ENCODE results near the gene SLC7A7.
"Not testable (repeated sequence)": the region's sequence is repeated elsewhere in the genome, so short reads cannot be mapped to it uniquely, and the experiment has no call there.

Gene SLC7A7

GRCh38 chr14:22814941-22815713 is at the start of gene SLC7A7:
Gene SLC7A7 (minus strand): TSS chr14:22815435. CDS start chr14:22813398, 2,037 bp downstream.
- FAIRE-seq: no peak

- FAIRE-seq: no peak
Observed at GRCh38 chr14:22864979-22865378, 49.7 kb upstream of the SLC7A7 start.

DNA sequence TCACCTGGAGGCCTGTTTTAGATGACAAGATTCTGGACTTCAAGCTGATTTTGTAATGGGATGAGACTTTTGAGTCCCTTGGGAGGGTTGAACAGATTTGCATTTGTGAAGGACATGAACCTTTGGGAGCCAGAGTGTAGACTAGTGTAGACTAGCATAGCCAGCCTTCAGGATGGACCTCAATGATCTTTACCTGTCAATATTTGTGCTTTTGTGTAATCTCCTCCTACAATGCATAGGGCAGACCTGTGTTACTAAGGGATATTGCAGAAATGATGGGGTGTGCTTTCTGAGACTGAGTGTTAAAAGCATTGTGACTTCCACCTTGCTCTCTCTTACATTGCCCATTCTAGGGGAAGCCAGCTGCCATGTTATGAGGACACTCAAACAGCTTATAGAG is 46.4 kb upstream of the SLC7A7 start:
- no peak for FAIRE-seq

GRCh38 chr14:22860377-22860776 is 45.1 kb upstream of the SLC7A7 start:
- not testable (repeated sequence) for FAIRE-seq

- FAIRE-seq: no peak
Observed at GRCh38 chr14:22856428-22856827, 41.2 kb upstream of the SLC7A7 start.

DNA sequence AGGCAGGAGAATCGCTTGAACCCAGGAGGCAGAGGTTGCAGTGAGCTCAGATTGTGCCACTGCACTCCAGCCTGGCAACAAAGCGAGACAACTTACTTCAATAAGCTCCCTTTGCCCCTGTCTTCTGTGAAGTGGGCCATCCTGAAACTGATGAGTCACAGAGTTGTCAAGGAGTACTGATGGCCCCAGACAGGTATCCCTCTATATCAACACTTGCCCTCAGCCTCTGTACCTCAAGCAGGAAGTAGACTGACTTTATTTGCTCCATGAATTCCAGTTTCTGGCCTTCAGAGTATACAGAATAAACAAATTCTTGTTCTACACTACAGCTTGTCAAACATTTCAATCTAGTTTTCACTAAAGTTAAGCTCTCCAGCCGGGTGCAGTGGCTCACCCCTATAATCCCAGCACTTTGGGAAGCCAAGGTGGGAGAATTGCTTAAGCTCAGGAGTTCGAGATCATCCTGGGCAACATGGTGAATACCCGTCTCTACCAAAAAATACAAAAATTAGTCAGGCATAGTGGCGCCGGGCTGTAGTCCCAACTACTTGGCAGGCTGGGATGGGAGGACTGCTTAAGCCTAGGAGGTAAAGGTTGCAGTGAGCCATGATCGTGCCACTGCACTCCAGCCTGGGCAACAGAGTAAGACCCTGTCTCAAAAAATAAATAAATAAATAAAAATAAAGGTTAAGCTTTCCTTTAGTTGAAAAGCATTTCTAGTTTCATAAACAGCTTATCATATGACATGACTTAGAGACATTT is 39.9 kb upstream of the SLC7A7 start:
- no peak for FAIRE-seq

DNA sequence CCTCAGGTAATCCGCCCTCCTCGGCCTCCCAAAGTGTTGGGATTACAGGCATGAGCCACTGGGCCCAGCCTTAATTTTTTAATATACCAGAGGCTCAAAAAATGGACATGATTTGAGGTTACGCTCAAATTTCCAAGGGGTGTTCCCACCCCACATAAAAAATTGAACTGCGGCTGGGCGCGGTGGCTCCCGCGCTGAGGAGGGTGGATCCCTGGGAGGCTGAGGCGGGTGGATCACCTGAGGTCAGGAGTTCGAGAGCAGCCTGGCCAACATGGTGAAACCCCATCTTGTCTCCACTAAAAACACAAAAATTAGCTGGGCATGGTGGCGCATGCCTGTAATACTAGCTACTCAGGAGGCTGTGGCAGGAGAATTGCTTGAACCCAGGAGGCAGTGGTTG is 39.1 kb upstream of the SLC7A7 start:
- FAIRE-seq: not testable (repeated sequence)

GRCh38 chr14:22852940-22853767 is 37.9 kb upstream of the SLC7A7 start:
- no peak for FAIRE-seq

DNA sequence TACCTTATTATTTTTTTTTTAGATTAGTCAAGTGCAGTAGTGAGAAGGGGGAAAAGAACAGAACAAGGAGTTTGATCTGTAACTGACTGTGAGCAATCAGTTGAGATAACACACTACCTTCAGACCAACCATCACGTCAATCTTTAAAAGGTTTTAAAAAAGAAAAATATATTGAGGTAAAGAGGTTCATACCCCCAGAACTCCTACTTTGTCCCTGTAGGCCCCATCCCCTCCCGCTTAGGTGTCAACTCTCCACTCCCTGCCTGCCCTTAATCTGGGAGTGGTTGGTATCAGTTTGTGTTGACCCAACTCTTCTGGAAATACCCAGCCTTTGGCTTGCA is 37.3 kb upstream of the SLC7A7 start:
- FAIRE-seq: no peak

GRCh38 chr14:22852178-22852577 is 36.9 kb upstream of the SLC7A7 start:
- not testable (repeated sequence) for FAIRE-seq

DNA sequence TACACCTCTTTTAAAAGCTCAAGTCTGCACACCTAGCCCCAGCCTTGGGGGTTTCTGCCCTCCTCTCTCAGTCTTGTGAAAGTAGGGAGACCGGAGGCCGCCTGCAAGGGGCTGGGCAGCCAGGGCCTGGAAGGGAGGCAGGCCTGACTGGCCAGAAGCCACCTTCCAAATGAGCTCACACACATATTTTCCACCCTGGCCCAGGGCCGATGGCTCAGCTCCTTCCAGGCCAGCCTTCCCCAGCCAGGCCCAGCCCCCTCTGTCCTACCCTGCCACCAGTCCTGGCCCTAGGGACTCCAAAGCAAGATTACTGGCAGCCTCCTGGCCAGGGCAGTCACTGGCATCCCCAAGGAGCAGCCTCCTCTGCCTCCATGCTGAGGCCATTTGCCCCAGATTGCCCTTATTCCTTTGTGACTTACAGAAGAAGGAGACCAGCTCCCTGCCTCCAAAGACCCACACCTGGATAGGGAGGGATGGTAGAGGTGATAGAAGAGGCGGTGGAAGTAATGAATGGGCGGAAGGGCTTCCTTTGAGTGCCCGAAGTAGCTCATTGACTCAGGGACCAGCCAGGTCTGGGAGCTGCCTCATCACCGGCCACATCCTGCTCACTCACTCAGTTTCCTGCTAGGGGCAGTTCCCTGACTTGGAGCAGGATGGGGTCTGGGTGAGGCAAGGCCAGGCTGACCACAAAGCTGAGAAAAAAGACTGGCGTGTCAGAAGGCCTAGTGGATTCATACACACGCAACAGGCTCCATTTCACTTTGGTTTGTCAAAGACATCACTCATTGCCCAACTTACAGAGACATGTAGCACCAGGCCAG is 35.9 kb upstream of the SLC7A7 start:
- FAIRE-seq: no peak

GRCh38 chr14:22849212-22849819 is 34.1 kb upstream of the SLC7A7 start:
- FAIRE-seq: no peak

DNA sequence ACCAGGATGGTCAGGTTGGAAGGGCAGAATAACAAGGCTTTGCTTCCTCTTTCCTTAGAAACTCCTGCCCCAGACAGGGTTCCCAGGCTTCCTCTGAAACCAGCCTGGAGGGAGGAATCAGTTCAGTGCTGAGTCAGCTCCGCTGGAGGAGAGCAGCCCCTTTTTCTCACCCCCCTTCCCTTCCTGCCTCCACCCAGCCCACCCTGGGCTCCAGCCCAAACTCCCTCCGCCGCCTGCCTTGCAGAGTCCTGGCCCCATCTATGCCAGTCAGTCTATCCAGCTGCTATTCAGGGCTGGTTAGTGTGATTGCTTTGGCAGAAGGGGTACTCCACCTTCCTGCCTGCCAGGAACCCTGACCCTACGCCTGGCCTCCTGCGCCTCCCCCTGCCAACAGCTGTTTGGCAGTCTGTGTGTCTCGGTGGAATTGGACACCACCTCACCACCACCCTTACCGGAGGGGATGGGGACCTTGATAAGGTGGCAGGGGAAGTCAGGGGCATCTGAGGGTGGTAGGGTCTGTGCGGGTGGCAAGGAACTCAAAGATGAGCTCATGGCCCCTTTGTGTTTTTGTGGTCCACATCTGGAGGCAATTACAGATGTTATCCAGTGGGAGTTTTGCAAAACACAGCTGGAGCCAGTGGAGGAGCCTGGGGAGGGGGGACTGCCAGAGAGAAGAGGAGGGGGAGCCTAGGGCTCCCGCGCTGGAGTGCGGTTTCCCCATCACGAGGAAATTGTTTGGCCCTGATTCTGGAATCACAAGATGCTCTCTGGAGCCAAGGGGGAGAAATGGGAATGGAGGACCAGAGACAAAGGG is 33.3 kb upstream of the SLC7A7 start:
- FAIRE-seq: peak; percentile 92

GRCh38 chr14:22847661-22848341 is 32.6 kb upstream of the SLC7A7 start:
- FAIRE-seq: no peak

DNA sequence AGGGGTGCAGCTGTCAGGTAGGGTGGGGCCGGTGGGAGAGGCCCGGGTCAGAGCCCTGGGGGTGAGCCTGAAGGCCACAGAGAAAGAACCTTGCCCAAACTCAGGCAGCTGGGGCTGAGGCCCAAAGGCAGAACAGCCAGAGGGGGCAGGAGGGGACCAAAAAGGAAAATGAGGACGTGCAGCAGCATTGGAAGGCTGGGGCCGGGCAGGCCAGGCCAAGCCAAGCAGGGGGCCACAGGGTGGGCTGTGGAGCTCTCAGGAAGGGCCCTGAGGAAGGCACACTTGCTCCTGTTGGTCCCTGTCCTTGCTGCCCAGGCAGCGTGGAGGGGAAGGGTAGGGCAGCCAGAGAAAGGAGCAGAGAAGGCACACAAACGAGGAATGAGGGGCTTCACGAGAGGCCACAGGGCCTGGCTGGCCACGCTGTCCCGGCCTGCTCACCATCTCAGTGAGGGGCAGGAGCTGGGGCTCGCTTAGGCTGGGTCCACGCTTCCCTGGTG is 31.6 kb upstream of the SLC7A7 start:
- FAIRE-seq: no peak

DNA sequence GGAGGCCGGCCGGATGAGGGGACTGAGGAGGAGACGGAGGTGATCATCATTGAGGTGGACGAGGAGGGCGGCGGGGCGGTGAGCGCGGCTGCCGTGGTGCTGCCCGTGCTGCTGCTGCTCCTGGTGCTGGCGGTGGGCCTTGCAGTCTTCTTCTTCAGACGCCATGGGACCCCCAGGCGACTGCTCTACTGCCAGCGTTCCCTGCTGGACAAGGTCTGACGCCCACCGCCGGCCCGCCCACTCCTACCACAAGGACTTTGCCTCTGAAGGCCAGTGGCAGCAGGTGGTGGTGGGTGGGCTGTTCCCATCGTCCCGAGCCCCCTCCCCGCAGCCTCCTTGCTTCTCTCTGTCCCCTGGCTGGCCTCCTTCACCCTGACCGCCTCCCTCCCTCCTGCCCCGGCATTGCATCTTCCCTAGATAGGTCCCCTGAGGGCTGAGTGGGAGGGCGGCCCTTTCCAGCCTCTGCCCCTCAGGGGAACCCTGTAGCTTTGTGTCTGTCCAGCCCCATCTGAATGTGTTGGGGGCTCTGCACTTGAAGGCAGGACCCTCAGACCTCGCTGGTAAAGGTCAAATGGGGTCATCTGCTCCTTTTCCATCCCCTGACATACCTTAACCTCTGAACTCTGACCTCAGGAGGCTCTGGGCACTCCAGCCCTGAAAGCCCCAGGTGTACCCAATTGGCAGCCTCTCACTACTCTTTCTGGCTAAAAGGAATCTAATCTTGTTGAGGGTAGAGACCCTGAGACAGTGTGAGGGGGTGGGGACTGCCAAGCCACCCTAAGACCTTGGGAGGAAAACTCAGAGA is 30.8 kb upstream of the SLC7A7 start:
- FAIRE-seq: no peak

- no peak for FAIRE-seq
Observed at GRCh38 chr14:22845103-22845394, 29.8 kb upstream of the SLC7A7 start.

DNA sequence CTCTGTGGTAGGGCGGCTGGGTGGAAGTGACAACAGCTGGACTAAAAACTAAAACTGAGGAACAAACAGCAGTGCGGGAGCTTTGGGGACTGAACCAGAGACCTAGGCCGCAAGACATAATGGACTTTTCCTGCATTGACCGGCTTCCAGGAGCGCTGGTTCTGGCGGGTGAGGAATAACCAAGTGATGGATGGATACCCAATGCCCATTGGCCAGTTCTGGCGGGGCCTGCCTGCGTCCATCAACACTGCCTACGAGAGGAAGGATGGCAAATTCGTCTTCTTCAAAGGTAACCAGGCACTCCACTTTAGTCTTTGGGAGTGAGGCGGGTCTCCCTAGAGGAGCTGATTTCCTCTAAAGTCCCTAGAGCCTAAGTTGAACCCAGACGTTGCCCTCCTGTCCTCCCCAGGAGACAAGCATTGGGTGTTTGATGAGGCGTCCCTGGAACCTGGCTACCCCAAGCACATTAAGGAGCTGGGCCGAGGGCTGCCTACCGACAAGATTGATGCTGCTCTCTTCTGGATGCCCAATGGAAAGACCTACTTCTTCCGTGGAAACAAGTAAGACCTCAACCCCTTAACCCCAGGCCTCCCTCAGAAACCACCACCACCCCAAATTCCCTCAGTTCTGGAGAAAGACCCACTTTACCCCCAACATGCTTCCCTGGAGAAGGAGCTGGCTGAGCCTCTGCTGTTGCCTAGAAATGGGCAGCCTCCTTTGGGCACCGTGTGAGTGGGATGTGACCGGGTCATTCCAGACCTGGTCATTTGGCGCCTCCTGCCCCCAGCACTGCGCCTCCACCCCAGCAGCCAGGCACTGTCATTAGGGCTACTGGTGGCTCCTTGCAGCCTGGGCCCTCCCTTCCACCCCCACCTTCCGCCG is 29.2 kb upstream of the SLC7A7 start:
- FAIRE-seq: no peak
